Psoas muscle (tissue), 8 donors: Measurements from ENCODE around the gene DGAT2L6. TPM values are rescaled to one million over a fixed set of nuclear protein-coding genes. Genes with fewer than 3 reads are reported as not detected.

Source experiments
- ATAC-seq, 4 donors: fragments of 200-7000 bp; cut with Tn5 transposase; one replicate each; pipeline ENCODE4 v1.9.1; 2020; ENCODE audit warnings: moderate library complexity in 3 of 4, mild to moderate bottlenecking in 2 of 4
- DNase-seq, 2 donors: peaks; one replicate each; pipeline ENCODE4 v3.0.0-alpha.2; 2020
- H3K27ac ChIP-seq: fragments of 200-600 bp; one replicate; pipeline ENCODE4 v1.8.0; 2022
- H3K27me3 ChIP-seq, 3 donors: fragments of 200-600 bp in 1 of 3; one replicate each; pipeline versions ENCODE4 v1.6.1 to v1.8.0; 2013 to 2022; ENCODE audit warnings: low read length in 2 of 3, mild to moderate bottlenecking in 2 of 3, moderate library complexity in 1 of 3; ENCODE audit not compliant: insufficient read depth in 3 of 3
- H3K36me3 ChIP-seq, 2 donors: fragments of 200-600 bp in 1 of 2; one replicate each; pipeline versions ENCODE4 v1.6.1 to v1.8.0; 2013 to 2022; ENCODE audit warnings: low read depth in 1 of 2, mild to moderate bottlenecking in 1 of 2, moderate library complexity in 1 of 2; ENCODE audit not compliant: insufficient read depth in 1 of 2
- H3K4me1 ChIP-seq: fragments of 200-600 bp; one replicate; pipeline ENCODE4 v1.8.0; 2022
- H3K4me3 ChIP-seq: fragments of 200-600 bp; one replicate; pipeline ENCODE4 v1.8.0; 2022; ENCODE audit warnings: mild to moderate bottlenecking
- H3K9me3 ChIP-seq: fragments of 200-600 bp; one replicate; pipeline ENCODE4 v1.8.0; 2022
- WGBS, 3 donors: extraction: QIAGEN DNeasy Blood & Tissue Kit; methylation state at CpG; one replicate each; pipeline versions ENCODE4 v1.1.6 to v1.1.7; 2013; 5-methylcytosine and 5-hydroxymethylcytosine counted together
- intact Hi-C, 2 donors: fragments of 100-400 bp; cut with DNase I; formaldehyde crosslinking; loops; one replicate each; pipeline versions ENCODE4 v1.11.0 to v1.14.2; 2022
- polyA plus RNA-seq, 3 donors: library from polyadenylated mRNA; stranded (reverse); fragments of 200-250 nt; gene quantifications; one replicate each; pipeline ENCODE4 v1.2.3, GENCODE V29; 2013
- total RNA-seq, 4 donors: library from RNA; stranded (reverse); fragmentation: NEBNext Ultra II Directional in 2 of 4; extraction: Animal tissue kit (Norgen Biotek cat#: 25700) in 2 of 4; gene quantifications; one replicate each; pipeline versions ENCODE4 v1.2.1 to v1.2.4, GENCODE V29; 2021 to 2023
- TF ChIP-seq, protein P1 (sequence below): fragments of 200-600 bp; IDR thresholded peaks from one replicate; pipeline ENCODE4 v1.8.0; 2022; ENCODE audit warnings: antibody characterized with exemption
- donor health status: healthy with polysubstance abuse.
- donor health status: DM: no; HTN: no; CAD: no; lungs with moderate emphysema.
- donor health status: Bipolar disorder and iron deficiency.
- donor health status: healthy.
- donor health status: DM: yes; HTN: yes; CAD: no.
- donor health status: DM: no; HTN: no; CAD: no.
- donor health status: DM: no; HTN: no; CAD: no.
- donor health status: DM: yes; HTN: yes; CAD: no.

The DGAT2L6 gene
- total and polyA plus RNA-seq, 7 donors: not detected

DNA sequence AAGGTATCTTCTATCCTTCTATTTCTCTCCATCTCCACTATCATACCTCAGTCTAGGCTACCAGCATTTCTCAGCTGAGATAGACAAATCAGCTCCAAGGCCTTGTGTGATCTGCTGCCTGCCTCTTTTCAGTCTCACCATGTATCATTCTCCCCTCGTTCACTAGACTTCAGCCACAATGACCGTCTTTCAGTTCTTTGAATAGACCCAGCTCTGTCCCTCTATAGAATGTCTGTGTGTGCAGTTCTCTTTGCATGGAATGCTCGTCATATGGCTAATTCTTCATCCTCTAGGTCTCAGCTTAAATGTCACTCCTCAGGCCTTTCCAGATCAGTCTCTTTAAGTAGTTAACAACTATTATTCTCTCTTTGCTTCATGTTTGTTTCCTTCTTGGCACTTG lies 37.5 kb upstream of the DGAT2L6 start:
- ATAC-seq (no peak), DNase-seq (no peak)
- no peak overlapping the region for H3K27ac ChIP-seq
- H3K27me3 ChIP-seq: peaks cover 0 to 11% (median 0%) of the 10 kb centered on the region in 3 donors
- no peak overlapping the region for H3K4me3 ChIP-seq
- TF ChIP-seq, protein P1, sequence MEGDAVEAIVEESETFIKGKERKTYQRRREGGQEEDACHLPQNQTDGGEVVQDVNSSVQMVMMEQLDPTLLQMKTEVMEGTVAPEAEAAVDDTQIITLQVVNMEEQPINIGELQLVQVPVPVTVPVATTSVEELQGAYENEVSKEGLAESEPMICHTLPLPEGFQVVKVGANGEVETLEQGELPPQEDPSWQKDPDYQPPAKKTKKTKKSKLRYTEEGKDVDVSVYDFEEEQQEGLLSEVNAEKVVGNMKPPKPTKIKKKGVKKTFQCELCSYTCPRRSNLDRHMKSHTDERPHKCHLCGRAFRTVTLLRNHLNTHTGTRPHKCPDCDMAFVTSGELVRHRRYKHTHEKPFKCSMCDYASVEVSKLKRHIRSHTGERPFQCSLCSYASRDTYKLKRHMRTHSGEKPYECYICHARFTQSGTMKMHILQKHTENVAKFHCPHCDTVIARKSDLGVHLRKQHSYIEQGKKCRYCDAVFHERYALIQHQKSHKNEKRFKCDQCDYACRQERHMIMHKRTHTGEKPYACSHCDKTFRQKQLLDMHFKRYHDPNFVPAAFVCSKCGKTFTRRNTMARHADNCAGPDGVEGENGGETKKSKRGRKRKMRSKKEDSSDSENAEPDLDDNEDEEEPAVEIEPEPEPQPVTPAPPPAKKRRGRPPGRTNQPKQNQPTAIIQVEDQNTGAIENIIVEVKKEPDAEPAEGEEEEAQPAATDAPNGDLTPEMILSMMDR: no peak
- H3K4me1 ChIP-seq: peaks cover under 1% of the 10 kb centered on the region
- WGBS, 3 donors: 71 to 95% (median 92%) methylated on average over 3 of the region's 3 CpGs
- H3K9me3 ChIP-seq: no peaks in the 10 kb centered on the region
- intact Hi-C loops: loop anchor here in 1 of 2 donors (10.0 kb wide), 1 partner anchor 295 kb away; no protein-coding TSS in a partner anchor
- peaks cover 0 to 14% of the 10 kb centered on the region in 2 donors for H3K36me3 ChIP-seq

DNA sequence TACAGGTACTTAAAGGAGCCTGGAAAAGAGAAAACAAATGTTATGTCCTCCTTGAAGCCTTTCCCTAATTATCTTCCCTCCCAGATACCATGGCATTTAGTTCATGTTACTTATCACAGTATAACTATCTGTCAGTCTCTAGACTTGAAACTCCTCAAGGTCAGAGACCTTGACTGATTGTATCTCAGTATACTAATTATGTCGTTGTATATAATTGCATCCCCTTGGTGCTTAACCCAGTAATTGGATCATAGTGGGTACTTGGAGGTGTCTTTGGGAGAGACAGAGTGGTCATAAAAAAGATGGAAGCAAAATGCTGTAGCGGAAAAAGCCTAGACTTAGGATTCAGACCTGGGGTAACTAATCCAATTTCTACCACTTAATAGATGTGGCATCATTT lies 35.9 kb upstream of the DGAT2L6 start:
- no peak for ATAC-seq

DNA sequence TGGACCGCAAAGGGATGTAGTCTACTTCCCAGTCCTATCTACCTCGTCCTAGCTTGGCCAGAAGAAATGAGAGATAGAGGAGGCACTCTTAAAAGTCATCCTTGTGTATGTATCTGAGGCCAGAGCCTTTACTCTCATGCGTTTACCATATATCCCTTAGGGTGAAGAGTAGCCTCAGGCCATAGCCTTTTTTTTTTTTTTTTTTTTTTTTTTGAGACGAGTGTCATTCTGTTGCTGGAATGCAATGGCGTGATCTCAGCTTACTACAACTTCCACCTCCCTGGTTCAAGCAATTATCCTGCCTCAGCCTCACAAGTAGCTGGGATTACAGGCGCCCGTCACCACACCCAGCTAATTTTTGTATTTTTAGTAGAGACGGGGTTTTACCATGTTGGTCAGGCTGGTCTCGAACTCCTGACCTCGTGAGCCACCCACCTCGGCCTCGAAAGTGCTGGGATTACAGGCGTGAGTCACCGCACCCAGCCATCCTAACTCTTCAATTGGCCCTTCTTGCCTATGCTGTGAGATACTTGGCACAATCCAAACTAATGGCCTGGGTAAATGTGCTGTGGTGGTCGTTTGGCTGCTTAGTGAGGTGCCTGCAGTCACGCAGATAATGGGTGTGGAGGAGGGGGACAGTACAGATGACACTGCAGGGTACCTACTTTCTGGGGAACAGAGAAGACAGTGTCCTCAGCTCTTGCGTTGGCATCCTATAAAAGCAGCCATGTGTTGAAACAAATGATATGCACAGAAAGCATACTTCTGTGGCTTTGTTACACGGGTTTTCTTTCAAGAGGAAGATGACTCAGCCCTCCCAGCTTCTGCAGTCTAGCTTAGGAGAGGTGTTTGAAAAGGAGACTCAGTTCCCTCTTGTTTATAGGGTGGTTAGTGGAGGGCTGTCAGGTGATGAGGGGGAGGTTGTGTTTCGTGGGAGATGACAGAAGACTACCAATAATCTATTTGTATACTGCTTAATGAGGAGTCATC lies 10.4 kb upstream of the DGAT2L6 start:
- ATAC-seq (no peak), DNase-seq (no peak)
- TF ChIP-seq, protein P1: no peak
- H3K27ac ChIP-seq: no peak overlapping the region
- 74 to 83% (median 83%) methylated on average over 18 to 19 of the region's 19 CpGs for WGBS, 3 donors
- H3K36me3 ChIP-seq: peaks cover 0 to 19% of the 10 kb centered on the region in 2 donors
- H3K4me1 ChIP-seq: no peaks in the 10 kb centered on the region
- no peaks in the 10 kb centered on the region for H3K27me3 ChIP-seq
- H3K4me3 ChIP-seq: no peak overlapping the region
- intact Hi-C loops: no loop called here
- no peaks in the 10 kb centered on the region for H3K9me3 ChIP-seq

More for the DNA sequence above, 35.9 kb upstream of the DGAT2L6 start:
- 82 to 97% (median 93%) methylated on average over 2 of the region's 2 CpGs for WGBS, 3 donors
- intact Hi-C loops: no loop called here
- H3K4me1 ChIP-seq: no peaks in the 10 kb centered on the region
- H3K4me3 ChIP-seq: no peak overlapping the region
- H3K27ac ChIP-seq: no peak overlapping the region
- no peak for DNase-seq
- H3K36me3 ChIP-seq: peaks cover 0 to 7% of the 10 kb centered on the region in 2 donors
- TF ChIP-seq, protein P1: no peak
- no peaks in the 10 kb centered on the region for H3K9me3 ChIP-seq
- peaks cover 0 to 17% (median 0%) of the 10 kb centered on the region in 3 donors for H3K27me3 ChIP-seq

DNA sequence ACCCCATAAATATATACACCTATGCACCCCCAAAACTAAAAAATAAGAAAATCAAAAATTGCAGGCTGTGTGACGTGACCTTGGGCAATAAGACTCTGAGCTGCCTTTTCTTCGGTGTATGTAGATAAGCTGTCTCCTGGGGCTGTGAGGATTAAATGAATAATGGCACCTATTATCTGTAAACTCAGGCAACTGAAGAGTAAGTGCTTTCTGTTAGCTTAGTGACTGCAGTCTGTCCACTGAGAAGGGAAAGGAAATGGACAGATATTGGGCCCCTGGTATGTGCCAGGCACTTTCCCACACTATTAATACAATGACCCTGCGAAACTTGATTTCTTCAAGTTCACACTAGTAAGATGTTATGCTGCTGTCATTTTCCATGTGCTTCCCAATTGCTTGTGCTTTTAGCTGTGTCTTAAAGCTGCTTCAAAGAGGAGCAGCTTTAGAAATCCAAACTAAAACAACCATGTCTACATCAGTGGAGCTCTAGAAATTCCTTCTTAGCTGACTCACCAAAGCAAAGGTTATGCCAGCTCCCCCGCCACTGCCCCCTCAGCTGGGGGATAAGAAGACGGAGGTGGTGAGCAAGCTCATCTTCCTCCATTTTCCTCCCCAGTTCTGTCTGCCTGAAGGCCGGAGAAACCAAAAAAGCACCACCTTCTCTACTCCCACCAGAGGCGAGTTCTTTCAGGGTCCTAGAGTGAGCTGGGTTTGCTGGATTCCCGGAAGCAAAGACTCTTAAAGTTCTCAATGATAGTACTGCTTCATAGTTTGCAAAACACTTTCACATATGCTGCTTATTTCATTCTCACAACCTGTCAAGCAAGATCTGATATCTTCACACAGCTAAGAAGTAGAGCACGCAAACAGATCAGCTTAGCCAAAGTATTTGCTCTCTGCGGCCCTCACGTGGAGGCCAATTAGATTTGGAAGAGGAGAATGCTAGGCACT lies 8.8 kb upstream of the DGAT2L6 start:
- ATAC-seq (peak in 2 of 4 donors; percentile 13 to 26), DNase-seq (peak in 1 of 2 donors; percentile 19)
- TF ChIP-seq, protein P1: no peak
- Histone ChIP-seq H3K4me3 (no peak overlapping the region), H3K27me3 (peaks cover 0 to 3% (median 0%) of the 10 kb centered on the region in 3 donors), H3K27ac (no peak overlapping the region), H3K4me1 (no peaks in the 10 kb centered on the region), H3K9me3 (no peaks in the 10 kb centered on the region), H3K36me3 (peaks cover 0 to 10% of the 10 kb centered on the region in 2 donors)
- intact Hi-C loops: no loop called here
- 36 to 48% (median 43%) methylated on average over 11 of the region's 11 CpGs for WGBS, 3 donors
